Measurements from ENCODE around the gene ADK.

DNA sequence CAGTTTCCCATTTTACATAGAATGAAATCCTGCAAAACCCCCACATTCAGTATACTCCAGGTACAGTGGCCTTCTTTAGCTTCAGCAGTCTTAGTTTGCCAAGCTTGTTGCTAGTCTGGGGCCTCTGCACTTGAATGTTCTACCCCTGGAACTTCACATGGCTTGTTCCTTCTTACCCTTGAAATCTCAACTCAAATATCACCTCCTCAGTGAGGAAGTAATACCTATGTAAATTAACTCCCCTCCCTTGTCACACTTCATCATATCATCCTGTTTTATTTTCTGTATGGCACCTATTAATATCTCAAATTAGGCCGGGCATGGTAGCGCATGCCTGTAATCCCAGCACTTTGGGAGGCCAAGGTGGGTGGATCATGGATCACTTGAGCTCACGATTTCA lies 511.6 kb downstream of the ADK start:
- TF ChIP-seq, protein P1, sequence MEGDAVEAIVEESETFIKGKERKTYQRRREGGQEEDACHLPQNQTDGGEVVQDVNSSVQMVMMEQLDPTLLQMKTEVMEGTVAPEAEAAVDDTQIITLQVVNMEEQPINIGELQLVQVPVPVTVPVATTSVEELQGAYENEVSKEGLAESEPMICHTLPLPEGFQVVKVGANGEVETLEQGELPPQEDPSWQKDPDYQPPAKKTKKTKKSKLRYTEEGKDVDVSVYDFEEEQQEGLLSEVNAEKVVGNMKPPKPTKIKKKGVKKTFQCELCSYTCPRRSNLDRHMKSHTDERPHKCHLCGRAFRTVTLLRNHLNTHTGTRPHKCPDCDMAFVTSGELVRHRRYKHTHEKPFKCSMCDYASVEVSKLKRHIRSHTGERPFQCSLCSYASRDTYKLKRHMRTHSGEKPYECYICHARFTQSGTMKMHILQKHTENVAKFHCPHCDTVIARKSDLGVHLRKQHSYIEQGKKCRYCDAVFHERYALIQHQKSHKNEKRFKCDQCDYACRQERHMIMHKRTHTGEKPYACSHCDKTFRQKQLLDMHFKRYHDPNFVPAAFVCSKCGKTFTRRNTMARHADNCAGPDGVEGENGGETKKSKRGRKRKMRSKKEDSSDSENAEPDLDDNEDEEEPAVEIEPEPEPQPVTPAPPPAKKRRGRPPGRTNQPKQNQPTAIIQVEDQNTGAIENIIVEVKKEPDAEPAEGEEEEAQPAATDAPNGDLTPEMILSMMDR (conservative IDR thresholded peaks at IDR 0.05), result no peak
- TF ChIP-seq EZH2 (IDR thresholded peaks at IDR 0.05; ENCODE audit: low read depth), result no peak
